Skin of body (tissue), 2 donors: ENCODE data around the gene RIF1. TPM values are rescaled to one million over a fixed set of nuclear protein-coding genes. Genes with fewer than 3 reads are reported as not detected.
"Not testable (repeated sequence)": the region's sequence is repeated elsewhere in the genome, so short reads cannot be mapped to it uniquely, and the experiment has no call there.

Source experiments
- DNase-seq: peaks from one replicate; lab custom pipeline; 2025; lab: John Stamatoyannopoulos, UW
- total RNA-seq: library from RNA; depleted of rRNA; stranded (reverse); fragments of >200 nt; gene quantifications from one replicate; pipeline ENCODE4 v1.2.3, GENCODE V29; 2014

RIF1 gene
- total RNA-seq, 1 donor from 2014 or later, result 58.3 TPM

GRCh38 chr2:151410485-151410834, 758 bp downstream of the RIF1 start:
- no peak for DNase-seq

GRCh38 chr2:151417650-151418049, 7.9 kb downstream of the RIF1 start:
- DNase-seq, result no peak

GRCh38 chr2:151421681-151422080, 12.0 kb downstream of the RIF1 start:
- DNase-seq, result not testable (repeated sequence)

- DNase-seq, result no peak
Measured at GRCh38 chr2:151422917-151423439, 13.3 kb downstream of the RIF1 start.

- DNase-seq, result no peak
Measured at GRCh38 chr2:151423760-151424159, 14.1 kb downstream of the RIF1 start.

GRCh38 chr2:151437630-151438029, 27.9 kb downstream of the RIF1 start:
- peak; percentile 3 for DNase-seq

GRCh38 chr2:151438506-151438905, 28.8 kb downstream of the RIF1 start:
- DNase-seq, result no peak

GRCh38 chr2:151439127-151439526, 29.4 kb downstream of the RIF1 start:
- DNase-seq, result no peak

- peak; percentile 40 for DNase-seq
Measured at GRCh38 chr2:151459358-151459757, 49.7 kb downstream of the RIF1 start.

- DNase-seq, result no peak
Measured at GRCh38 chr2:151465771-151466170, 56.1 kb downstream of the RIF1 start.

GRCh38 chr2:151470556-151470955, 60.9 kb downstream of the RIF1 start:
- no peak for DNase-seq

- DNase-seq, result no peak
Measured at GRCh38 chr2:151472966-151473365, 63.3 kb downstream of the RIF1 start.

- no peak for DNase-seq
Measured at GRCh38 chr2:151475071-151475470, 65.4 kb downstream of the RIF1 start.

GRCh38 chr2:151476287-151476686, 66.6 kb downstream of the RIF1 start:
- DNase-seq, result no peak

GRCh38 chr2:151478011-151478410, 68.3 kb downstream of the RIF1 start:
- no peak for DNase-seq

GRCh38 chr2:151481744-151482143, 72.0 kb downstream of the RIF1 start:
- no peak for DNase-seq

GRCh38 chr2:151482171-151482725, 72.5 kb downstream of the RIF1 start:
- DNase-seq, result no peak

- DNase-seq, result no peak
Measured at GRCh38 chr2:151483546-151483945, 73.8 kb downstream of the RIF1 start.

- DNase-seq, result no peak
Measured at GRCh38 chr2:151484100-151484499, 74.4 kb downstream of the RIF1 start.

GRCh38 chr2:151486053-151486452, 76.4 kb downstream of the RIF1 start:
- no peak for DNase-seq

GRCh38 chr2:151490276-151490675, 80.6 kb downstream of the RIF1 start:
- DNase-seq, result no peak

GRCh38 chr2:151491496-151491895, 81.8 kb downstream of the RIF1 start:
- no peak for DNase-seq

GRCh38 chr2:151498178-151498577, 88.5 kb downstream of the RIF1 start:
- no peak for DNase-seq

- no peak for DNase-seq
Measured at GRCh38 chr2:151506170-151506569, 96.5 kb downstream of the RIF1 start.
